ENCODE results near the gene ZNF827.

ZNF827 gene

DNA sequence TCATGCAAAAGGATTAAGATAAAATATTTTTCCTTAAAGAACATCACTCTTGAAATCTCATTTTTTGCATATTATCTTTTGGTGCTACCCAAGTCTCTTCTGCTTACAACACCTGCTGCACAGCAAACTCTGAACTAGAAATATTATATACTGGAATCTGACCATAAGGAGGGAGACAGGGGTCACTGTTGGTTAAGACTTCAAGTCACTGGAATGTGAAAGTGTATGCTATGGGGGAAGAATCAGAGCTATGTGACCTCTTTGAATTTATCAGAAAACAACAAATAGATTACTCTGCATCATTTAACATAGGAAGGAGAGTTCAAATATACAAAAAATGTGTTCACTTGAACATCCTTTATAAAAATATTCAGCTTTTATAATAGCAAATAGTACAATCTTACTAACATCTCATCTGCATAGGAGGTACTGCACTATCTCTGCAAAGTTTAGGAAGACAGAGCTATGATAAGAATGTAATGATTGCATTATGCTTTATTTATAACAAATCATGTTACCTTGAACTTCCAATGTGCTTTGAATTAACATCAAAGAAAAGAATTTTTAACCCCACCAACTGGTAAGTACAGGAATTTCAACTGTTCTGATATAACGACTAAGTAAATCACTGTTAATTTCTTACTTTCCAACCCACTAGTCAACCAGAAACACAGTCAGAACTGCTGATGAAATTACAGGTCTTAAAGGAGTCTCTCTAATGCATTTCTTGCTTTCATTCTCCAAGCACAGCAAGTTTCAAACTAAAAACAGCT, 69.8 kb downstream of the ZNF827 start:
- H3K36me3 ChIP-seq (ENCODE audit: control insufficient read depth in 5 of 5, insufficient read depth in 5 of 5, low read length in 5 of 5) = peaks cover 0 to 4% (median 0%) of the 10 kb centered on the region in 5 donors
- H3K4me3 ChIP-seq (ENCODE audit: low read depth in 1 of 5, low read length in 5 of 5) = no peak overlapping the region
- no peaks in the 10 kb centered on the region for H3K9me3 ChIP-seq (ENCODE audit: control insufficient read depth in 5 of 5, low read length in 5 of 5)
- no peak overlapping the region for H3K9ac ChIP-seq (ENCODE audit: low read length in 5 of 5)
- no peaks in the 10 kb centered on the region for H3K27me3 ChIP-seq (ENCODE audit: control insufficient read depth in 5 of 5, insufficient read depth in 4 of 5, low read length in 5 of 5)
- H3K4me1 ChIP-seq (ENCODE audit: control insufficient read depth in 5 of 5, insufficient read depth in 5 of 5, low read length in 5 of 5) = peaks cover 0 to 9% (median 4%) of the 10 kb centered on the region in 5 donors
- no peak overlapping the region for H3K27ac ChIP-seq (ENCODE audit: low read depth, low read length)

DNA sequence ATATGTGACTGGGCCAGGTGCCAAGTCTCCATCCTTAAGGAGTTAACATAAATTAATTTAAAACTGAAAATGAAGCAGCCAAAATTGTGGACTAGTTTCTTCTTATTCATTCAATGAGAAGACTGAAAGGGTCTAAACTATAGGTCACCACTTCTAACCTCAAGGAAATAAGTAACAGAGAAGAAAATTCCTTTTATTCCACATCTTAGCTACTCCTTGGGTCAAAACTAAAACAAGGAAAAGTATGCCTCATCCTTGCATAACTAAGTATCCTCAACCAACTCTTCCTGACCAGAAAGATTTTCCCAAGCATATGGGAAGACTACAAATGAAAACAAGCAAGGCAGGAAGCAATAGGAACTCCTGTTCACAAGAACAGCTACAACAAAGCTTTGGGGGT, 71.2 kb downstream of the ZNF827 start:
- no peaks in the 10 kb centered on the region for H3K9me3 ChIP-seq (ENCODE audit: control insufficient read depth in 5 of 5, low read length in 5 of 5)
- H3K27ac ChIP-seq (ENCODE audit: low read depth, low read length) = no peak overlapping the region
- H3K4me1 ChIP-seq (ENCODE audit: control insufficient read depth in 5 of 5, insufficient read depth in 5 of 5, low read length in 5 of 5) = peaks cover 0 to 9% (median 4%) of the 10 kb centered on the region in 5 donors
- no peaks in the 10 kb centered on the region for H3K27me3 ChIP-seq (ENCODE audit: control insufficient read depth in 5 of 5, insufficient read depth in 4 of 5, low read length in 5 of 5)
- peaks cover 0 to 4% (median 0%) of the 10 kb centered on the region in 5 donors for H3K36me3 ChIP-seq (ENCODE audit: control insufficient read depth in 5 of 5, insufficient read depth in 5 of 5, low read length in 5 of 5)
- H3K4me3 ChIP-seq (ENCODE audit: low read depth in 1 of 5, low read length in 5 of 5) = no peak overlapping the region
- no peak overlapping the region for H3K9ac ChIP-seq (ENCODE audit: low read length in 5 of 5)

DNA sequence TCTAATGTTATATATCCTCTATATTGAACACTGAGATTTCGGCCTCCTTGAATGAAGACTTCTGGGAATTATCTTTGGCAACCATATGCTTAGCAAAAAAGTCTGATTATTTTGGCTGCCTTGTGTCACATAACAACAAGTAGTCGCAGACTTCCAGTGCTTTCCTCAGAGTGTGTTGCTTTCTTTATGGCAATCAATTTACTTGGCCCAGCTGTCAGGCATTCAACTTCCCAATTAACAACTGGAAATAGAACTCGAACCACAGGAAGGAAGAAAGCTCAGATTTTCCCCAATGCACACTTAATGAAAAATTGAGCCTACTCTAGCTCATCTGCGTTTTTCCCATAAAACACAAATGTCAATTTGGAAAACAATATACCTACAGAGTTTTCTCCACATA, 71.6 kb downstream of the ZNF827 start:
- H3K4me3 ChIP-seq (ENCODE audit: low read depth in 1 of 5, low read length in 5 of 5) = no peak overlapping the region
- H3K27ac ChIP-seq (ENCODE audit: low read depth, low read length) = no peak overlapping the region
- H3K36me3 ChIP-seq (ENCODE audit: control insufficient read depth in 5 of 5, insufficient read depth in 5 of 5, low read length in 5 of 5) = peaks cover 0 to 4% (median 0%) of the 10 kb centered on the region in 5 donors

DNA sequence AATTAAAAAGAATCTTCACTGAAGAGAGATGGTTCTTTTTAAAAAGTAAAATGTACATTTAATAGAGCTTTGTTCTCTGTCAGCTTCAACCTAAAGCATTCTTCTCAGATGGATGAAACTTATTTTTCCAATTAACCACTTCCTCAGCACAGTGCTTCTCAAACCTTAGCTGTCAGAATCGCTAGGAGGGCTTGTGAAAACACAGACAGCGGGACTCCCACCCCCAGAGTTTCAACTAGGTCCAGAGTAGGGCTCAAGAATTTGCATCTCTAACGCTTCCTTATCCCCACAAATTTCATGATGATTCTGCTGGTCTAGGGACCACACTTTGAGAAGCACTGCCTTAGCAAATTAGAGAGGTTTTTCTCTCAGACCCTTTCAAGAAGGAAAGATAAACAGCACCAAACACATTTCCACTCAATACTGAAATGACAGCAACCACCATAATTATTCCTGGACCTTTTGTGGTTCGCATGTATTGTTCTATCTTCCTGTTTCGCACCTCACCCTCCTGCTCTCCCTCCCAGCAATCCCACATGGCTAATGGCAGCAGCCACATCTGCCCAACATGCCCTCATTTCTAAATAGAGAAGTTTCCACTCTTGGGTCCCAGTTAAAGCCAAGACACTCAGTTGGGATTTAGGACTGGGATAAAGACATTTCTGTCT, 73.2 kb downstream of the ZNF827 start:
- no peak overlapping the region for H3K27ac ChIP-seq (ENCODE audit: low read depth, low read length)
- H3K27me3 ChIP-seq (ENCODE audit: control insufficient read depth in 5 of 5, insufficient read depth in 4 of 5, low read length in 5 of 5) = no peaks in the 10 kb centered on the region
- peaks cover 0 to 16% (median 4%) of the 10 kb centered on the region in 5 donors for H3K4me1 ChIP-seq (ENCODE audit: control insufficient read depth in 5 of 5, insufficient read depth in 5 of 5, low read length in 5 of 5)
- no peak overlapping the region for H3K4me3 ChIP-seq (ENCODE audit: low read depth in 1 of 5, low read length in 5 of 5)
- no peak overlapping the region for H3K9ac ChIP-seq (ENCODE audit: low read length in 5 of 5)
- H3K9me3 ChIP-seq (ENCODE audit: control insufficient read depth in 5 of 5, low read length in 5 of 5) = no peaks in the 10 kb centered on the region
- peaks cover 0 to 4% (median 0%) of the 10 kb centered on the region in 5 donors for H3K36me3 ChIP-seq (ENCODE audit: control insufficient read depth in 5 of 5, insufficient read depth in 5 of 5, low read length in 5 of 5)

More for the DNA sequence above, 71.6 kb downstream of the ZNF827 start:
- H3K27me3 ChIP-seq (ENCODE audit: control insufficient read depth in 5 of 5, insufficient read depth in 4 of 5, low read length in 5 of 5) = no peaks in the 10 kb centered on the region
- peaks cover 0 to 9% (median 4%) of the 10 kb centered on the region in 5 donors for H3K4me1 ChIP-seq (ENCODE audit: control insufficient read depth in 5 of 5, insufficient read depth in 5 of 5, low read length in 5 of 5)
- no peaks in the 10 kb centered on the region for H3K9me3 ChIP-seq (ENCODE audit: control insufficient read depth in 5 of 5, low read length in 5 of 5)
- H3K9ac ChIP-seq (ENCODE audit: low read length in 5 of 5) = no peak overlapping the region

GRCh38 chr4:145863191-145863590, 75.4 kb downstream of the ZNF827 start:
- H3K9me3 ChIP-seq (ENCODE audit: control insufficient read depth in 5 of 5, low read length in 5 of 5) = no peaks in the 10 kb centered on the region
- H3K4me3 ChIP-seq (ENCODE audit: low read depth in 1 of 5, low read length in 5 of 5) = no peak overlapping the region

GRCh38 chr4:145861336-145862318, 77.0 kb downstream of the ZNF827 start:
- peaks cover 0 to 18% (median 3%) of the 10 kb centered on the region in 5 donors for H3K4me1 ChIP-seq (ENCODE audit: control insufficient read depth in 5 of 5, insufficient read depth in 5 of 5, low read length in 5 of 5)
- H3K4me3 ChIP-seq (ENCODE audit: low read depth in 1 of 5, low read length in 5 of 5) = no peak overlapping the region

More at GRCh38 chr4:145863191-145863590, 75.4 kb downstream of the ZNF827 start:
- H3K9ac ChIP-seq (ENCODE audit: low read length in 5 of 5) = no peak overlapping the region
- H3K36me3 ChIP-seq (ENCODE audit: control insufficient read depth in 5 of 5, insufficient read depth in 5 of 5, low read length in 5 of 5) = peaks cover 0 to 7% (median 3%) of the 10 kb centered on the region in 5 donors
- H3K27ac ChIP-seq (ENCODE audit: low read depth, low read length) = no peak overlapping the region
- peaks cover 0 to 23% (median 4%) of the 10 kb centered on the region in 5 donors for H3K4me1 ChIP-seq (ENCODE audit: control insufficient read depth in 5 of 5, insufficient read depth in 5 of 5, low read length in 5 of 5)
- H3K27me3 ChIP-seq (ENCODE audit: control insufficient read depth in 5 of 5, insufficient read depth in 4 of 5, low read length in 5 of 5) = no peaks in the 10 kb centered on the region

DNA sequence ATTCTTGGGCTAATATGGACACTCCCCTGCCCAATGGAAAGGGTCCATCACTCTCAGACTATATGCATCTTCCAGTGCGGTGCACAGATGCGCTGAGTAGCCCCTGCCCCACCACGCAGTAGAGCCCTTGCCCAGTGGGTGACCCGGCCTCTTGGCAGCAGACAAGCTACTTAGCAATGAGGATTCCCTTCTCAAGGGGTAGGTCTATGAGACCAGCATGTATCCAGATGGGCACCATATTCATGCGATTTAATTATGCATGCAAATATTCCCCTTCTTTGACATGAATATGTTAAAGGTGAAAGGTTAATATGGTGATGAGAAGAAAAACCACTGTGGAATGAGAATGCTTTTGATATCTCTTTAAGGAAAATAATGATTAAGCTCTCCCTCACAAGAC, 77.7 kb downstream of the ZNF827 start:
- H3K36me3 ChIP-seq (ENCODE audit: control insufficient read depth in 5 of 5, insufficient read depth in 5 of 5, low read length in 5 of 5) = peaks cover 0 to 7% (median 3%) of the 10 kb centered on the region in 5 donors
- H3K9me3 ChIP-seq (ENCODE audit: control insufficient read depth in 5 of 5, low read length in 5 of 5) = no peaks in the 10 kb centered on the region
- no peak overlapping the region for H3K4me3 ChIP-seq (ENCODE audit: low read depth in 1 of 5, low read length in 5 of 5)
- no peaks in the 10 kb centered on the region for H3K27me3 ChIP-seq (ENCODE audit: control insufficient read depth in 5 of 5, insufficient read depth in 4 of 5, low read length in 5 of 5)
- no peak overlapping the region for H3K27ac ChIP-seq (ENCODE audit: low read depth, low read length)
- peaks cover 0 to 18% (median 3%) of the 10 kb centered on the region in 5 donors for H3K4me1 ChIP-seq (ENCODE audit: control insufficient read depth in 5 of 5, insufficient read depth in 5 of 5, low read length in 5 of 5)
- H3K9ac ChIP-seq (ENCODE audit: low read length in 5 of 5) = no peak overlapping the region

More at GRCh38 chr4:145861336-145862318, 77.0 kb downstream of the ZNF827 start:
- Histone ChIP-seq H3K9ac (ENCODE audit: low read length in 5 of 5) (no peak overlapping the region), H3K27ac (ENCODE audit: low read depth, low read length) (no peak overlapping the region), H3K9me3 (ENCODE audit: control insufficient read depth in 5 of 5, low read length in 5 of 5) (no peaks in the 10 kb centered on the region), H3K27me3 (ENCODE audit: control insufficient read depth in 5 of 5, insufficient read depth in 4 of 5, low read length in 5 of 5) (no peaks in the 10 kb centered on the region), H3K36me3 (ENCODE audit: control insufficient read depth in 5 of 5, insufficient read depth in 5 of 5, low read length in 5 of 5) (peaks cover 0 to 7% (median 3%) of the 10 kb centered on the region in 5 donors)

DNA sequence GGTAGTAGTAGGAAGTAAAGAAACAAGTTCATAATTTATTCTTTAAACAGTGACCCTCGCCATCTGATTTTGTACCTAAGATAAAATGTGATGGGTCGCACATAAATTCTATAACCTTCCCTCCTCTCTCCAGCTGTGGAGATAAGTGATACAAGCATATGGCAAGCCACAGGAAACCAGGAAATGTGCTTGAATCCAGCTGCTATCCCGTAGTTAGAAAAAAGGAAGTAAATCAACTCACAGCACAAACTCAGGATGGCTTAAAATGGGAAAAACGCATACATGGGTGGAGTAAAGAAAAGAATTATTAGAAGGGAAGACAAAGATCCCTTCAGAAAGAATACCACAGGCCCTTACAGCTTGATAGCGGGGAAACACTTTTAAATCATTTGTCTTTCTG, 78.2 kb downstream of the ZNF827 start:
- H3K4me1 ChIP-seq (ENCODE audit: control insufficient read depth in 5 of 5, insufficient read depth in 5 of 5, low read length in 5 of 5) = peaks cover 0 to 18% (median 3%) of the 10 kb centered on the region in 5 donors
- H3K4me3 ChIP-seq (ENCODE audit: low read depth in 1 of 5, low read length in 5 of 5) = no peak overlapping the region
- no peaks in the 10 kb centered on the region for H3K27me3 ChIP-seq (ENCODE audit: control insufficient read depth in 5 of 5, insufficient read depth in 4 of 5, low read length in 5 of 5)
- no peak overlapping the region for H3K27ac ChIP-seq (ENCODE audit: low read depth, low read length)
- no peaks in the 10 kb centered on the region for H3K9me3 ChIP-seq (ENCODE audit: control insufficient read depth in 5 of 5, low read length in 5 of 5)
- H3K36me3 ChIP-seq (ENCODE audit: control insufficient read depth in 5 of 5, insufficient read depth in 5 of 5, low read length in 5 of 5) = peaks cover 0 to 7% (median 3%) of the 10 kb centered on the region in 5 donors
- H3K9ac ChIP-seq (ENCODE audit: low read length in 5 of 5) = no peak overlapping the region

- Histone ChIP-seq H3K36me3 (ENCODE audit: control insufficient read depth in 5 of 5, insufficient read depth in 5 of 5, low read length in 5 of 5) (peaks cover 0 to 7% (median 3%) of the 10 kb centered on the region in 5 donors), H3K27ac (ENCODE audit: low read depth, low read length) (no peak overlapping the region), H3K27me3 (ENCODE audit: control insufficient read depth in 5 of 5, insufficient read depth in 4 of 5, low read length in 5 of 5) (no peaks in the 10 kb centered on the region), H3K9ac (ENCODE audit: low read length in 5 of 5) (no peak overlapping the region), H3K4me3 (ENCODE audit: low read depth in 1 of 5, low read length in 5 of 5) (no peak overlapping the region), H3K4me1 (ENCODE audit: control insufficient read depth in 5 of 5, insufficient read depth in 5 of 5, low read length in 5 of 5) (peaks cover 0 to 18% (median 2%) of the 10 kb centered on the region in 5 donors), H3K9me3 (ENCODE audit: control insufficient read depth in 5 of 5, low read length in 5 of 5) (no peaks in the 10 kb centered on the region)
Measured at GRCh38 chr4:145859926-145860325, 78.7 kb downstream of the ZNF827 start.
